Muscle layer of colon (tissue), 2 donors: Measurements from ENCODE around the gene EBF4.
"Not testable (repeated sequence)": the region's sequence is repeated elsewhere in the genome, so short reads cannot be mapped to it uniquely, and the experiment has no call there.

Experiments
- H3K27ac ChIP-seq: one replicate; pipeline ENCODE4 v1.7.0; 2013; ENCODE audit warnings: low read depth, mild to moderate bottlenecking, low read length, moderate library complexity
- H3K27me3 ChIP-seq, 2 donors: one replicate each; pipeline ENCODE4 v1.7.0; 2013; ENCODE audit warnings: low read length in 2 of 2, mild to moderate bottlenecking in 2 of 2; ENCODE audit not compliant: insufficient read depth in 2 of 2, control insufficient read depth in 1 of 2
- H3K36me3 ChIP-seq: one replicate; pipeline ENCODE4 v1.7.0; 2013; ENCODE audit warnings: mild to moderate bottlenecking, low read length; ENCODE audit not compliant: insufficient read depth
- H3K4me1 ChIP-seq: one replicate; pipeline ENCODE4 v1.7.0; 2013; ENCODE audit warnings: mild to moderate bottlenecking, low read length; ENCODE audit not compliant: insufficient read depth
- H3K4me3 ChIP-seq, 2 donors: one replicate each; pipeline ENCODE4 v1.7.0; 2013; ENCODE audit warnings: low read length in 2 of 2, low read depth in 1 of 2, mild to moderate bottlenecking in 1 of 2, moderate library complexity in 1 of 2
- H3K9ac ChIP-seq: one replicate; pipeline ENCODE4 v1.7.0; 2013; ENCODE audit warnings: low read length
- H3K9me3 ChIP-seq: one replicate; pipeline ENCODE4 v1.7.0; 2013; ENCODE audit warnings: mild to moderate bottlenecking, low read length
- donor health status: abdominal sarcoma.
- donor health status: Adenocarcinoma of cecum.

The EBF4 gene

DNA sequence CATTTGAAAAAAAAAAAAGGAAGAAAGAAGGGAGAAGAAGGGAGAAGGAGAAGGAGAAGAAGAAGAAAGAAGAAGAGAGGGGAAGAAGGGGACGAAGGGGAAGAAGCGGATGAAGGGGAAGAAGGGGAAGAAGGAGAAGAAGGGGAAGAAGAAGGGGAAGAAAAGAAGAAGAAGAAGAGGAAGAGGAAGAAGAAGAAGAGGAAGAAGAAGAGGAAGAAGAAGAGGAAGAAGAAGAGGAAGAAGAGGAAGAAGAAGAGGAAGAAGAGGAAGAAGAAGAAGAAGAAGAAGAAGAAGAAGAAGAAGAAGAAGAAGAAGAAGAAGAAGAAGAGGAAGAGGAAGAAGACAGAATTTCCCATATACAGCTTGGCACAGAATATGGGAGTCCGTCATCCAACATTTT lies 10.5 kb upstream of the EBF4 start:
- H3K9ac ChIP-seq, H3K9me3 ChIP-seq, H3K27ac ChIP-seq, H3K4me1 ChIP-seq, H3K27me3 ChIP-seq, H3K4me3 ChIP-seq, H3K36me3 ChIP-seq: not testable (repeated sequence)

- not testable (repeated sequence) for H3K9ac ChIP-seq, H3K27me3 ChIP-seq, H3K4me1 ChIP-seq, H3K4me3 ChIP-seq, H3K36me3 ChIP-seq, H3K9me3 ChIP-seq, H3K27ac ChIP-seq
Observed at GRCh38 chr20:2684817-2685216, 7.8 kb upstream of the EBF4 start.

DNA sequence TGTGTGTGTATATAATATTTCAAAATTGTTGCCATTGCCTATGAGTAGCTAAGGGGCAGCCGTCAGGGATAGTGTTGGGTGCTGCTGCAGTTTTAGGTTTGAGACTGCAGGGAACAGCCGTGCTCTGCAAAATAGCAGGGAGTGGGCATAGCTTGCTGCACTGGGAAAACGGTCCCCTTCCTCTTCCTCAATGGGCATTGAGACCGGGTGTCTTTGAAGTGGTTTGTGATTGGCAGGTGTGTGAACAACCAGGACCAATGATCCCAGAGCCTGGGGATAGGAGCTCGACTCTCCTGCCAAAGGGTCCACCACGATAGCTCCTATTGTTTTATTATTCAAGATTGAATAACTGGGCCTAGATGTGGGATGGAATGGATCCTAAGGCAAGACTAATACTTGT lies 5.1 kb upstream of the EBF4 start:
- Histone ChIP-seq H3K9me3 (no peaks in the 10 kb centered on the region), H3K27ac (no peak overlapping the region), H3K4me1 (peaks cover 6% of the 10 kb centered on the region), H3K36me3 (no peaks in the 10 kb centered on the region), H3K9ac (no peak overlapping the region), H3K27me3 (no peaks in the 10 kb centered on the region), H3K4me3 (no peak overlapping the region)

- Histone ChIP-seq H3K27me3 (no peaks in the 10 kb centered on the region), H3K4me3 (no peak overlapping the region), H3K9ac (no peak overlapping the region)
Observed at GRCh38 chr20:2688041-2688591, 4.5 kb upstream of the EBF4 start.

DNA sequence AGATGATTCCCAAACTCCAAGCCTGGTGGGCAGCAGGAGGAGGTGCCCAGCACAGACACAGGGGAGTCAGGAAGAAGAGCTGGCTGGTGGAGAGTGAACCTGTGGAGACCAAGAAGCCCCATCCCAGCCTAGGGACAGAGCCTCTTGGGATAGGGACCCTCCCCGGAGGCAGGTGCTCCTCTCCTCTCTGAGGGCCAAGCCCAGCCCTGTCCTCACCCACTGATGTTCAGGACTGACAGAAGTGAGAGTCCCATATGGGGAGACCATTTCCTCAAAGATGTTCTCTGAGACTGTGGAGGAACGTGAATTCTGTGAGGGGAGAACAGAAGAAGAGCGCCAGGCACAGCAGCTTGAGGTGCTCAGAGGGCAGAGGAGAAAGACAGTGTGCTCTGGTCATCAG lies 2.4 kb upstream of the EBF4 start:
- Histone ChIP-seq H3K27me3 (peaks cover 0 to 3% of the 10 kb centered on the region in 2 donors), H3K4me1 (peaks cover 6% of the 10 kb centered on the region), H3K9me3 (no peaks in the 10 kb centered on the region), H3K27ac (no peak overlapping the region), H3K4me3 (no peak overlapping the region), H3K9ac (no peak overlapping the region), H3K36me3 (no peaks in the 10 kb centered on the region)

More at GRCh38 chr20:2688041-2688591, 4.5 kb upstream of the EBF4 start:
- Histone ChIP-seq H3K9me3 (no peaks in the 10 kb centered on the region), H3K36me3 (no peaks in the 10 kb centered on the region), H3K27ac (no peak overlapping the region), H3K4me1 (peaks cover 6% of the 10 kb centered on the region)

GRCh38 chr20:2690718-2691117 lies 1.9 kb upstream of the EBF4 start:
- H3K9ac ChIP-seq = no peak overlapping the region
- no peak overlapping the region for H3K4me3 ChIP-seq
- peaks cover 0 to 3% of the 10 kb centered on the region in 2 donors for H3K27me3 ChIP-seq

GRCh38 chr20:2691127-2691526 lies 1.5 kb upstream of the EBF4 start:
- Histone ChIP-seq H3K9ac (no peak overlapping the region), H3K9me3 (no peaks in the 10 kb centered on the region), H3K4me3 (no peak overlapping the region), H3K27me3 (peaks cover 0 to 3% of the 10 kb centered on the region in 2 donors), H3K4me1 (peaks cover 6% of the 10 kb centered on the region), H3K27ac (no peak overlapping the region), H3K36me3 (no peaks in the 10 kb centered on the region)

More at GRCh38 chr20:2690718-2691117, 1.9 kb upstream of the EBF4 start:
- Histone ChIP-seq H3K9me3 (no peaks in the 10 kb centered on the region), H3K36me3 (no peaks in the 10 kb centered on the region), H3K4me1 (peaks cover 6% of the 10 kb centered on the region), H3K27ac (no peak overlapping the region)

DNA sequence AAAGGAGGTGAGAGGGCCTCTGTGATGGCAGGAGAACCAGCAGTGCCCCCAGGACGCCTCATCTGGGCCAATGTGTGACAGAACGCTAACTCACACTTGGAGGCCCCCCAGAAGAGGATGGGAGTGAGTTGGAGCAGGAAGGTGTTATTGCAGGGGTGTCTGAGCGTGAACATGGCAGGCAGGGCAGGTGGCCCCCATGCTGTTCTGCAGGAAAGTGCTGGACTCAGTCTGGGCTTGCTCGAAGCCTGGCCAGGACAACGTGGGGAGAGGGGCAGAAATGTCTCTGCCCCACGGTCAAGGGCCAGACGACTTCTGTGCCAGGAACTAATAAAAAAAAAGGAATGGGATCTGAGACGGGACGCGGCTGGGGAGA lies 931 bp upstream of the EBF4 start:
- peak overlapping the region; percentile 54 for H3K9ac ChIP-seq
- H3K27me3 ChIP-seq = peaks cover 0 to 3% of the 10 kb centered on the region in 2 donors
- H3K36me3 ChIP-seq = no peaks in the 10 kb centered on the region
- H3K9me3 ChIP-seq = no peaks in the 10 kb centered on the region
- peak overlapping the region; percentile 65 for H3K27ac ChIP-seq
- H3K4me3 ChIP-seq = peak overlapping the region in 1 of 2 donors; percentile 54
- H3K4me1 ChIP-seq = peaks cover 6% of the 10 kb centered on the region

- Histone ChIP-seq H3K4me1 (peaks cover 6% of the 10 kb centered on the region), H3K27ac (no peak overlapping the region), H3K9me3 (no peaks in the 10 kb centered on the region), H3K36me3 (no peaks in the 10 kb centered on the region), H3K27me3 (peaks cover 0 to 3% of the 10 kb centered on the region in 2 donors), H3K9ac (no peak overlapping the region), H3K4me3 (no peak overlapping the region)
Observed at GRCh38 chr20:2692886-2693285, 306 bp downstream of the EBF4 start.

DNA sequence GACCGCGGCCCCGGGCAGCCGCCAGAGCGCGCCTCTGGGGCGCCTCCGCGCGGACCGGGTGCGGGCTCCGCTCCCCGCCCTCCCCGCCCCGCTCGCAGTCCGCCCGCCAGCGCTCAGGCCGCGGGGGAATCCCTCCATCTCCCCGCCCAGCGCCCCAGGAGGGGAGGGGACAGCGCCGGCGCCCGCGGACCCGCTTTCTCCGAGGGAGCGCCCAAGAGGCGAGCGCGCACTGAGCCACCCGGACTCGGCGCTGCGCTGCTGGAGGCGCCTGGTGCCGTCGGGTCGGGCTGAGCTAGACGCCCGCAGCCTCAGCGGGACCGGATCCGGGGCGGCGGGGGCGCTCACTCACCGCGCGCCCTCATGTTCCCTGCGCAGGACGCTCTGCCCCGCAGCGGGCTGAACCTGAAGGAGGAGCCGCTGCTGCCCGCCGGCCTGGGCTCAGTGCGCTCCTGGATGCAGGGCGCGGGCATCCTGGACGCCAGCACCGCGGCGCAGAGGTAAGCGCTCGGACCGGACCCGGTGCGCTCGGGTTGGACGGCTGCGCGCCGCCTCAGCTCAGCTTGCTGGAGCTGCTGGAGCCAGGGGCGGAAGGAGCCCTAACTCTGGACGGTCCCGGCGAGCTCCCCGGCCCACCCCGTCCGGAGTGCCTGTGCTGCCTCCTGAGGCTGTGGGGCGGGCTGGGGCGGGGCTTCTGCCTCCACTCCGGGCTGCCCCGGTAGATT lies 867 bp downstream of the EBF4 start:
- no peak overlapping the region for H3K27ac ChIP-seq
- no peak overlapping the region for H3K9ac ChIP-seq
- no peaks in the 10 kb centered on the region for H3K9me3 ChIP-seq
- no peaks in the 10 kb centered on the region for H3K36me3 ChIP-seq
- H3K4me1 ChIP-seq = peaks cover 6% of the 10 kb centered on the region
- peaks cover 0 to 3% of the 10 kb centered on the region in 2 donors for H3K27me3 ChIP-seq
- H3K4me3 ChIP-seq = peak overlapping the region; percentile 27 to 47

GRCh38 chr20:2694008-2694471 lies 1.5 kb downstream of the EBF4 start:
- no peak overlapping the region for H3K27ac ChIP-seq
- no peak overlapping the region for H3K4me3 ChIP-seq
- H3K27me3 ChIP-seq = peaks cover 0 to 3% of the 10 kb centered on the region in 2 donors
- no peak overlapping the region for H3K9ac ChIP-seq
- H3K9me3 ChIP-seq = no peaks in the 10 kb centered on the region
- H3K36me3 ChIP-seq = no peaks in the 10 kb centered on the region
- H3K4me1 ChIP-seq = peaks cover 6% of the 10 kb centered on the region

DNA sequence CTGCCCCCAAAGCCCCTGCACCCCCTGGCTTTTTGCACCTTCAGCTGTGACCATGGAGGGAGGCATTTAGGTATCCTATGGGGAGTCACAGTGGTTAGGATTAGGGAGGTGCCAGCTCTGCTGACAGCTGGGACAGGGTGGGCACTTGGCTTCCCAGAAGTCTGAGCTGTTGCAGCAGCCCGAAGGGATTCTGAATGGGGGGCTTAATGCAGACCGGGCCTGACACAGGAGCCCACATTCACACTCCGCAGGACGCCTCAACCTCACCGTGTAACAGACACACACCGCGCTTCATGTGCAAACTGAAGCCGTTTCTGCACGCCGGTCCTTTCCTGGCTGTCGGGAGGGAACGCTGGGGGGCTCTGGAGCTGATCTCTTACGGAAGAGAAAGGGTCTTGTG lies 1.9 kb downstream of the EBF4 start:
- Histone ChIP-seq H3K9me3 (no peaks in the 10 kb centered on the region), H3K27me3 (peaks cover 0 to 3% of the 10 kb centered on the region in 2 donors)

More for the DNA sequence above, 1.9 kb downstream of the EBF4 start:
- no peak overlapping the region for H3K4me3 ChIP-seq
- no peak overlapping the region for H3K9ac ChIP-seq
- H3K4me1 ChIP-seq = peaks cover 6% of the 10 kb centered on the region
- H3K36me3 ChIP-seq = no peaks in the 10 kb centered on the region
- H3K27ac ChIP-seq = no peak overlapping the region
